SH-SY5Y (cell line): ENCODE data around the gene ARFGAP3.

Source experiments
- GATA2 ChIP-seq: IDR thresholded peaks from 2 replicates; pipeline ENCODE4 v1.6.1; 2011; ENCODE audit warnings: mild to moderate bottlenecking, low read depth, low read length
- GATA3 ChIP-seq: IDR thresholded peaks from 2 replicates; pipeline ENCODE4 v1.6.1; 2011; ENCODE audit warnings: low read depth, mild to moderate bottlenecking, low read length, moderate library complexity

GRCh38 chr22:42805998-42806830, 50.9 kb downstream of the ARFGAP3 start:
- no peak for TF ChIP-seq GATA2
- no peak for TF ChIP-seq GATA3
